DMS53 (cell line): ENCODE results near the gene ALKBH5.

Experiments used
- DNase-seq: peaks from one replicate; lab custom pipeline; 2025; lab: John Stamatoyannopoulos, UW

The ALKBH5 gene

DNA sequence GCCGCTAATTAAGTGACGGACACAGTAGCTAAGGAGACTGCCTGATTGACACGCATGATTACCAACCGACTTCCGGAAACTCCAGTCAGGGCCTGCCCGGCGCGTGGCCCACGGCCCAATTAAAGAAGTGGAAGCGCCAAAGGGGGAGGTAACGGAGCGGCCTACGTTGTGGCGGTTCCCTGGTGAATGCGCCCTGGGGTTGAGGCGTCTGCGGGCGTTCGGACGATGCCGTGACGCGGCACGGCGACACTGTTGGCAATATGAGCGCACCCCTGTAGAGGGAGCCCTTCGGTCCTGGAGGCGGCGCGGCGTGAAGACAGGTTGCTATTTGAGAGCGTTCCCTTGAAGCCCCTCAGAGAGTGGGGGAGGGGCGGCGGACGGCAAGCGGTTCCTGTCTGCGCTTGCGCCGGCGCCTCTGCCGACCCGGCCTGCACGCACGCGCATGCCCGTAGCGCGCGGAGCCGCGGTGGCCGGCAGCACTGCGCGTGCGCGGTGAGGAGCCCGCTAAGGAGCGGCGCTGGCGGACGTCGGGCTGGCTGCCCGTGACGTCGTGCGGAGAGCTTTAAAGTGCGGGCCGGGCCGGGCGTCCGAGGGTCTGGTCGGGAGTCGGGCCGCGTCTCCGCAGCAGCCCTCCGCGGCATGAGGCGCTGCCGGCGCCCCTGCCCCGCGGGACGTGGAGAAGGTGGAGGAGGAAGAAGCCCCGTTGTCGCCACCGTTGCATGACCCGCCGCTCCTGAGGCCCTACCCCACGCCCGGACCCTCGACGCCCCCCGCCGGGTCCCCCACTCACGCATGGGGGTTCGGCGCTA lies at the start of gene ALKBH5:
TSS of gene ALKBH5 (plus strand) at position 495 of the 809 bp plus-strand sequence. CDS start 416 bp downstream, outside the sequence.
- DNase-seq: peak; percentile 99

GRCh38 chr17:18136357-18136756 lies 47.3 kb upstream of the ALKBH5 start:
- DNase-seq: no peak

DNA sequence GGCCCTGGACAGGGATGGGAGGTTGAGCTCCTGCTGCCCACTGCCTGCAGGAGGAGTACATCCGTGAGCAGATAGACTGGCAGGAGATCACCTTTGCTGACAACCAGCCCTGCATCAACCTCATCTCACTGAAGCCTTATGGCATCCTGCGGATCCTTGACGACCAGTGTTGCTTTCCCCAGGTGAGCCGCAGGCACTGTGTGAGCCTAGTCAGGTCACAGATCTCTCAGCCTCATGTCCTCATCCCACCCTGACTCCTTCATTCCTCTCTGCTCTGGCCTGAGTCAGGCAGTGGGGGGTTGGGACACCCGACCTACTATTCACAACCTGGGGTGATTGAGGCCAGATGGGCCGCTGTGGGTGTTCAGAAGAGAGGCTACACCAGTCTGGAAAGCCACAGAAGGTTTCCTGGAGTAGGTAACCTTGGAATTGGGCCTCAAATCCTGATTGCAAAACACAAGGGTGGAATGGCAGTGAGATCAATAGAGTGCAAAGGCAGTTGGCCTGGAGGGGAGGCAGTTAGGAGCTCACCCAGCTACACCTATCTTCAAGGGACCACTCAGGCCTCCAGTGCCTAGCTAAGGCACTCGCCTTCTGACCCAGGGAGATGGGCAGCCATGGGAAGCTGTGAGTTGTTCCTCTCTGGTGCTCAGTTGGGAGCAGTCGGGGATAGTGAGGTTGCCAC lies 45.4 kb upstream of the ALKBH5 start:
- DNase-seq: no peak

- DNase-seq: no peak
Measured at GRCh38 chr17:18139092-18139491, 44.5 kb upstream of the ALKBH5 start.

DNA sequence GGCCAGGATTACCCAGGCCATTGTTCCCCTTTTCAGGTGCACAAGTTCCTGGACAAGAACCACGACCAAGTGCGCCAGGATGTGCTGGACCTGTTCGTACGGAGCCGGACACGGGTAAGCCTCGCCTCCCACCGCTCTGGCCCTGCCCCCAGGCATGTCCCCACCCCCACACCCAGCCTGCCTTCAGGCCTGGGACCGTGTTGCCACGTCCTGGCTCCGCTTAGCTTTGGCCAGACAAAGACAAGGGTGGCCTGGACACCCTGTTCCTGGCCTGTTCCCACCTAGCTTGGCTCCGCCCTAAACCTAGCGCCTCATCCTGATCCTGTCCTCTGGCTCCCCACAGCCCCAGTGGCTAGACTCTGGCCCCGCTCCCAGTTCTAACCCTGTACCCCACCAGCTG lies 44.1 kb upstream of the ALKBH5 start:
- no peak for DNase-seq

DNA sequence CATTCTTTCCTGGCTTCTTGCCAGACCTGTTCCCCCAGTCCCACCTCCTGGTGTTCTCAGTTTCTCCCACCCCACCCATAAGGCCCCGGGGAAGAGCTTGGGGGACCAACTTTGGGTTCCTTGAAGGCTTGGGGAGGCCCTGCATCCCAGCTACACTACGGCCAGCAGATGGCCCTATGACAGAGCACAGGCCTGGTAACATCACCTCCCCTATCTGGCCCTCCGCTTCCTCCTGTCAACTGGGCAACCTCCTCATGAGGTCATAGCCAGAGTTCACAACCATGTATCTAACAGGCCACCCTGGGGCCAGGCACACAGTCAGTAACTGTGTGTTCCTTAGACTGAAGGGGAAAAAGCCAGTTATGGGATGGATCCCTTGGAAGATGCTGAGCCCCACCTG lies 43.7 kb upstream of the ALKBH5 start:
- DNase-seq: peak; percentile 8

- DNase-seq: peak; percentile 10
Measured at GRCh38 chr17:18140648-18141047, 43.0 kb upstream of the ALKBH5 start.

- DNase-seq: peak; percentile 73
Measured at GRCh38 chr17:18141210-18141803, 42.3 kb upstream of the ALKBH5 start.

DNA sequence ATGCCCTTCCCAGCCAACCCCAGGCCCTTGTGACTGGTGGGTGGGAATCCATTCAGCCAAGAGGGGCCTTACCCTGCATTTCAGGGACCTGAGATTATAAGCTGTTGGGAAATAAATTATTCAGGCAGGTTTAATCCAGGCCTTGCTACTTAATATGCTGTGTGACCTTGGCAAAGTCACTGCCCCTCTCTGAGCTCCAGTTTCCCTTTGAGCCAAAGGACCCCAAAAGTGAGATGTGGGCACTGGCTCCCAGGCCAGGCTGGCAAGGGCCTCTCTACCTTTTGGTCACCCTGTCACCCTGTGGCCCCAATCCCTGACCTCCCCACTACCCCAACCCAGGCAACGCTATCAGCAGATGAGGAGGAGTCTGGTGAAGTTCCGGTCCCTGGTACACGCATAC lies 41.2 kb upstream of the ALKBH5 start:
- DNase-seq: no peak

DNA sequence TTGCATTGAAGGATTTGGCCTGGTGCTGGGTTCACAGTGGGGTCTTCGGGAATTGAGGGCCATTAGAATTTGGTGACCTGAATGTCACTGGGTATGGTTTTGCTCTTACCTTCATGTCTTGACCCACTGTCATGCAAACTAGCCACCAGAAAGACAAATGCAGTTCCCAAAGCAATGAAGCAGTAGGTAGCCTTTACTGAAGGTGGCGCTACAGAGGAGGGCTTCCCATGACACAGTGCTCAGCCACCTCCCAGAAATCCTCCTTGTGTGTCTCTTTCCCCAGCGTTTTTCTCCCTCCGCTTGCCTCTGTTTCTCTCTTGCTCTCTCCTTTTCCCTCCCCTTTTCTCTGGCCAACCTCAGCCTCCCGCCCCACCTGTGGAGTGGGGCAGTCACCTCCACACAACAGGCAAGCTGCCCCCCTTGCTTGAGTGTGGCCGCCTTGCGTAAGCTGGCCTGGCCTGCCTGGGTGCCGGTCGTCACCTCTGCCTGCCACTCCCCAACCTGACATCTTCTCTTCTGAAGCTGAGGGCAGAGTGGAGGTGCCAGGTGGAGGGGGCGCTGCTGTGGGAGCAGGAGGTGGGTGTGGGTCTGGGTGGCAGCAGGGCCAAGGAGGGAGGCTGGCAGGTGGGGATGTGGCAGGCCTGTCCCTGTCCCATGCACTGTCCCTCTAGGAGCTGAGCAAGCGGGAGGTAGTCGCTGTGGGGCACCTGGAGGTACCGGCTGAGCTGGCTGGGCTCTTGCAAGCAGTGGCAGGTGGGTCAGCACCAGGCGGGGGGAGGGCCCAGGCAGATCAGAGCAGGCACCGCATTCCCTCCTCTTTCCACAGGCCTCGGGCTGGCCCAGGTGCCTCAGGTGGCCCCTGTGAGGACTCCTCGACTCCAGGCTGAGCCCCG lies 40.3 kb upstream of the ALKBH5 start:
- peak; percentile 56 for DNase-seq

DNA sequence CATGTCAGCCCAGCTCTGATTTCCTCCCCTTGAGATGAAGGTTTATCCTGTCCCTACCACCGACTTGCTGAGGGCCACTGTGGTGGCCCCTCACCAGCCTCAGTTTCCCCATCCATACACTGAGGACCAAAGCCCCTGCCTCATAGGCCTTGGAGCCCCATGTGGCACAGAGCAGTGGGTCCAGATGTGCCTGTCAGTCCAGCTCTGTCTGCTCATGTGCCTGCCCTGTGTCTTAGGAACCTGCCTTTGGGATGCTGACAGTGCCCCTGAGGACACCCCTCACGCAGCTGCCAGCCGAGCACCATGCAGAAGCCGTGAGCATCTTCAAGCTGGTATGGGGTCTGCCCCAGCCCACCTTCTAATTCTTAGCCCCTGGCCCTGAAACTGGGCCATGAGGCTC lies 39.4 kb upstream of the ALKBH5 start:
- DNase-seq: no peak

GRCh38 chr17:18144855-18145254 lies 38.8 kb upstream of the ALKBH5 start:
- DNase-seq: no peak

DNA sequence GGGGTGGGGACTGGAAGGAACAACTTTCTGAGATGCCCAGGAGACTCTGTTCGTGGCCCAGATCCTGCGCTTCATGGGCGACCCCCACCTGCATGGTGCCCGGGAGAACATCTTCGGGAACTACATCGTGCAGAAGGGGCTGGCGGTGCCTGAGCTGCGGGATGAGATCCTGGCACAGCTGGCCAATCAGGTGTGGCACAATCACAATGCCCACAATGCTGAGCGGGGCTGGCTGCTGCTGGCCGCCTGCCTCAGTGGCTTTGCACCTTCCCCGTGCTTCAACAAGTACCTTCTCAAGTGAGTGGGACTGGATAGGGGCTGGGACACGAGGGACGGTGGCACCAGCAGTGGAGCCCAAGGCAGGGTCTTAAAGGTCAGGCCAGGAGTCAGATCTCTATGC lies 37.8 kb upstream of the ALKBH5 start:
- DNase-seq: no peak

DNA sequence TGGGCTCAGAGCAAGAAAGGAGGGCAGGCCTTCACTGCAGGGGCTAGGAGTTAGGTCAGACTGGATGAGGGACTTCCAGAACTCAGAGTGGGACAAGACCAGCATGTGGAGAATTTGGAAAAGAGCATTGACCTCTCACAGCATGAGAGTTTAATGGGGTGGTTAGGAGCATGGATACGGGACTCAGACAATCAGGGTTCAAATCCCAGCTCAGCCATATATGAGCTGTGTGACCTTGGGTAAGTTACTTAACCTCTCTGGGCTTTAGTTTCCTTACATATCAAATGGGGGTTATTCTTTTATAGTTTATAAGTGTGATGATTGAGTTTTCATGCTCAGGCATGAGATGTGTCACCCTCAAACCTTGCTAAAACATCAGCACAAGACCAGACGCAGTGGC lies 37.4 kb upstream of the ALKBH5 start:
- no peak for DNase-seq

GRCh38 chr17:18146980-18147379 lies 36.6 kb upstream of the ALKBH5 start:
- DNase-seq: no peak

- no peak for DNase-seq
Measured at GRCh38 chr17:18148586-18148985, 35.0 kb upstream of the ALKBH5 start.

GRCh38 chr17:18151290-18151689 lies 32.3 kb upstream of the ALKBH5 start:
- DNase-seq: no peak

GRCh38 chr17:18155179-18155578 lies 28.4 kb upstream of the ALKBH5 start:
- no peak for DNase-seq

- DNase-seq: peak; percentile 18
Measured at GRCh38 chr17:18156171-18156975, 27.3 kb upstream of the ALKBH5 start.

DNA sequence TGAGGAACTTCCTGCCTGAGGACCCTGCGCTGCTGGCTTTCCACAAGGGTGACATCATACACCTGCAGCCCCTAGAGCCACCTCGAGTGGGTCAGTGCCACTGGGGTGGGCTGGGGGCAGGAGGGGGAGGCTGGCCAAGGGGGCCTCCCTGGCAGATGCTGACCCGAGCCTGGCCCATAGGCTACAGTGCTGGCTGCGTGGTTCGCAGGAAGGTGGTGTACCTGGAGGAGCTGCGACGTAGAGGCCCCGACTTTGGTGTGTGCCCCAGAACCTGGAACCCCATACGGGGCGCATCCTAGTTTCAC lies 26.7 kb upstream of the ALKBH5 start:
- no peak for DNase-seq

DNA sequence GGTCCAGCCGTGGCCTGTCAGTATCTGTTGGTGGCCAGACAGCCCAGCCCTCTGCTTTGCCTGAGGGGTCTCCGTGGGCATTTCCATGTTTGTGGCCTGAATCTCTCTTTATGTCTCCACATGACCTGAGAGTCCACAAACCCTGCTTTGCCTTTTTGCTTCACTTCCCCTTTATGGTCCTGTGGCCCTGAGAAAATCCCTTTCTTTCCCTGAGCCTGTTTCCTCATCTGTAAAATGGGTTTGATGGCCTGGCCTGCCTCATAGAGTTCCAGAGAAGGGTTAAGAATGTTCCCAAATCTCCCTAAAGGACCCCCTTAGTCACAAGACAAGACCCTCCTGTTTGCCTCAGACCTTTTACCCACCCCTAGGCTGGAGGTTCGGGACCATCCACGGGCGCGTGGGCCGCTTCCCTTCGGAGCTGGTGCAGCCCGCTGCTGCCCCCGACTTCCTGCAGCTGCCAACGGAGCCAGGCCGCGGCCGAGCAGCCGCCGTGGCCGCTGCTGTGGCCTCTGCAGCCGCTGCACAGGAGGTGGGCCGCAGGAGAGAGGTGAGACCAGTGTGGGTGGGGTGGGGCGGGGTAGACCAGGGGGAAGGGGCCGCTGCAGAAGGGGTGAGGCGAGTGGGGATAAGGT lies 26.2 kb upstream of the ALKBH5 start:
- DNase-seq: no peak
